PFSK-1 (cell line): Measurements from ENCODE around the gene FLAD1.
A peak's percentile ranks its signal among the peaks of the same experiment; 100 is the strongest.

Experiments used
- FOXP2 ChIP-seq: optimal IDR thresholded peaks from 2 replicates; pipeline ENCODE3; 2011; ENCODE audit warnings: borderline replicate concordance, control low read depth, inconsistent platforms; ENCODE audit not compliant: insufficient read depth; ENCODE audit errors: extremely low read length, extremely low read depth
- POLR2AphosphoS5 ChIP-seq: IDR thresholded peaks from 2 replicates; pipeline ENCODE4 v1.6.1; 2012; ENCODE audit warnings: low read depth, mild to moderate bottlenecking, control low read depth, low read length, moderate library complexity
- REST ChIP-seq, 2 experiments: IDR thresholded peaks; 2 replicates each; pipeline versions ENCODE4 v1.6.1 to v1.8.0; 2011 to 2012; ENCODE audit warnings: low read depth in 2 of 2, low read length in 2 of 2, control low read depth in 1 of 2, inconsistent platforms in 1 of 2, mild to moderate bottlenecking in 1 of 2, moderate library complexity in 1 of 2; ENCODE audit not compliant: insufficient read depth in 1 of 2
- TAF1 ChIP-seq: IDR thresholded peaks from 2 replicates; pipeline ENCODE4 v1.6.1; 2012; ENCODE audit warnings: low read length, control low read depth, borderline replicate concordance; ENCODE audit not compliant: insufficient read depth

GRCh38 chr1:154961207-154962155 is 21.7 kb upstream of the FLAD1 start, which contains the start of gene PYGO2:
- peak in 1 of 2 experiments; percentile 24; a peak in 1 of 4 replicates for TF ChIP-seq REST (IDR thresholded peaks at IDR 0.05; ENCODE audit: insufficient read depth in 1 of 2, low read depth in 2 of 2, low read length in 2 of 2)
- TF ChIP-seq POLR2AphosphoS5 = peak; percentile 90; the same call in 1 of the 2 replicates
- peak; percentile 86 for TF ChIP-seq TAF1
- no peak for TF ChIP-seq FOXP2
